ENCODE measurements around the gene MAPK10.

Gene MAPK10

GRCh38 chr4:86294883-86295282 is 65.0 kb downstream of the MAPK10 start:
- no peak for TF ChIP-seq CTCF (IDR thresholded peaks at IDR 0.05)

- TF ChIP-seq CTCF (IDR thresholded peaks at IDR 0.05): no peak
Measured at GRCh38 chr4:86291180-86291579, 68.7 kb downstream of the MAPK10 start.

DNA sequence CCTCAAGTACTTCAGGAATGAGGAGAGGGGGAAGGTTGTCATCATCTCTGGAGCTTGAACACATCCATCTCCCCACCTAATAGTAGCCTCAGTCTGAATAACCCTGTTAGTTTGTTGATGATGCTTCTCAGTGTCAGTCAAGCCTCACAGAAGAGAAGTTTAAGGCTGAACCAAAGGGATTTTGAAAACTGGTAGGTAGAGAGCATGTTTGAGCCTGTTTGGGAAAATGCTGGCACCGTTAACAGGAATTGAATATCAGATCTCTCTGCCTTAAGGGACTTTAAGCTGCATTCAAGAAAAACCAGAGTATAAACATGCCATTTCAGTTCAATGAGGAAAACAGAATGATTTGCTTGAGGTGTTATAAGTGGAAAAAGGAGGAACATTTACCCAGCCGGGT is 73.1 kb downstream of the MAPK10 start:
- no peak for TF ChIP-seq CTCF (IDR thresholded peaks at IDR 0.05)

GRCh38 chr4:86283371-86283770 is 76.5 kb downstream of the MAPK10 start:
- no peak for TF ChIP-seq CTCF (IDR thresholded peaks at IDR 0.05)

DNA sequence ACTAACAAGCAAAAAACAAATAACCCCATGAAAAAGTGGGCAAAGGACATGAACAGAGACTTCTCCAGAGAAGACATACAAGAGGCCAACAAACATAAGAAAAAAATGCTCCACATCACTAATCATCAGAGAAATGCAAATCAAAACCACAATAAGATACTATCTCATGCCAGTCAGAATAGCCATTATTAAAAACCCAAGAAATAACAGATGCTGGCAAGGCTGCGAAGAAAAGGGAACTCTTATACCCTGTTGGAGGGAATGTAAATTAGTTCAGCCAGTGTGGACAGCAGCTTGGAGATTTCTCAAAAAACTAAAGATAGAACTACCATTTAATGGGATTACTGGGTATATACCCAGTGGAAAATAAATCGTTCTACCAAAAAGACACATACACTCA is 79.6 kb downstream of the MAPK10 start:
- no peak for TF ChIP-seq CTCF (IDR thresholded peaks at IDR 0.05)

DNA sequence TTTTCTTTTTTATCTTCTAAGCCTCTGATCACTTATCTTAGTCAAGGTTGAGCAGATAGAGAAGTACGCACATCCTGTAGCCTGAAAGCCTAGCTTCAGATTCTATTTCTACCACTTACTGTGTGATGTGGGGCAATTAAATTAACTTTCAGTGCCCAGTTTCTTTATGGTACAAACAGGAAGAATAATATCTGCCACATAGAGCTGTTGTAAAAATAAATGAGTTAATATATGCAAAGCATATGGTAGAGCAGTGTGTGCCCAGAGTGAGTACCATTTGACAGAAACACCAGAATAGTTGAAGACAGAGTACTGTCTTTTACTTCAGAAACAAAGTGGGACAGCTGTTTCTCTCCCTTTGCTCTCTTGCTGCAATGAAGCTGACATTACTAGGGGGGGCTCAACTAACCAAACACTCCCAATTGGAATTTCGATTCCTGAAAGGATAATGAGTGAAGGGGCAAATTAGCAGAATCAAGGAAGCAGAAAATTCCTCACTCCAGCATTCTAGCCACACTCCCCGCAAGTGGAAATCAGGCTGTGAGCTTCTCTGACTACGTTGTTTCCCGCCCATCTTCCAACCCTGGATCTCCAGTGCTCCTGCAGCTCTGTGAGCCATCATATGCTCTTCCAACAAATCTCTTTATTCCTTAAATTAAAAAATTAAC is 80.4 kb downstream of the MAPK10 start:
- no peak for TF ChIP-seq CTCF (IDR thresholded peaks at IDR 0.05)

DNA sequence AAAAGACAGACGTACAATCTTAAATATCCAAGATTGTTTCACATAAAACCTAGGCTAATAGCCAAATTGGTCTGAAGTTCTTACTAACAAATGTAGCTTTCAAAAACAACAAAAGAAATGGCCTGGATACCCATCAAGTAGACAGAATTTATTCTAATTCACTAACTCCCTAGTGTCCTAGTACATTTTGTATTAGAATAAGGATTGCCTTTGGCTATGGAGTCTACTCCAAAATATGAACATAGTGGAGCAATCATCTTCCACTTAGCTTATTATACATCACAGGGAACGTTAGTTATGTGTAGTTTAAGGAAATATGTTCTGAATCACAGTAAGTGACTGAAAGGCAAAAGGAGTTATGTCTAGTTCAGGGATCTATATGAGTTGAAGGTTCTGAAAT is 81.7 kb downstream of the MAPK10 start:
- TF ChIP-seq CTCF (IDR thresholded peaks at IDR 0.05): no peak

DNA sequence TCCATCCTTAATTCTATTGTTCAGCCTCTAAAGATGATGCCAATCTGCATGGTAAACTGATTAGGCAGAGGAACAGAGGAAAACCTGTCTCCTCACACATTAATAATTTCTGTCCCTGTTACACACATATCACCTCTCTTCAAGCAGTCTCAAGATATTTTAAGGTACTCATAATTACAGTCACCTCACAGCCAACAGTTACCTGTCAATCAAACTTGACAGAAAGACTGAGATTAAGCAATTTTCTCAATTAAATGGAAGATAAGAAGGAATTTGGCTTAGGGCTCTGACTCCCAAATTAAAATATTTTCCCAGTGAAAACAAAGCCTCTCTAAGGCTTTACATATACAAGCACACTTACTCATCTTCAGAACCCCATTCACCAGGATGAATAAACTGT is 85.2 kb downstream of the MAPK10 start:
- no peak for TF ChIP-seq CTCF (IDR thresholded peaks at IDR 0.05)

All from LNCAP (cell line).